CD4-positive, alpha-beta T cell treated with Interleukin-10 for 1 hour (primary cell): Measurements from ENCODE around the gene ADPRS.

Experiments used
- DNase-seq: peaks from one replicate; pipeline ENCODE4 v3.0.0-alpha.2; 2020

ADPRS gene

DNA sequence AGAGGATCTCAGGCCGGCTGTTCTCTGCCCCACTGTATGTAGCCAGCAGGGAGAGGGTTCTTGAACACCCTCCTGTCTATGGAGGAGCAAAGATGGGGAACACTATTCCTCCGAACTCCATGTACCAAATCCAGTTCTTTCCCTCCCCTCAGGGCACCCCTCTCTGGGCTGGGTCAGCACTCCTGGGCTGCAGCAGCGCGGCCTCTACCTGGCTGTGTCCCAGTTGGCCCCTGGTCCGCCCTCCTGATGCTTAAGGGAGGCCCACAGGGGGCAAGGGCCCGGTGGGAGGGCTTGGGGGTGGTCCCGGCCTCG is 471 bp upstream of the ADPRS start:
- DNase-seq: no peak

DNA sequence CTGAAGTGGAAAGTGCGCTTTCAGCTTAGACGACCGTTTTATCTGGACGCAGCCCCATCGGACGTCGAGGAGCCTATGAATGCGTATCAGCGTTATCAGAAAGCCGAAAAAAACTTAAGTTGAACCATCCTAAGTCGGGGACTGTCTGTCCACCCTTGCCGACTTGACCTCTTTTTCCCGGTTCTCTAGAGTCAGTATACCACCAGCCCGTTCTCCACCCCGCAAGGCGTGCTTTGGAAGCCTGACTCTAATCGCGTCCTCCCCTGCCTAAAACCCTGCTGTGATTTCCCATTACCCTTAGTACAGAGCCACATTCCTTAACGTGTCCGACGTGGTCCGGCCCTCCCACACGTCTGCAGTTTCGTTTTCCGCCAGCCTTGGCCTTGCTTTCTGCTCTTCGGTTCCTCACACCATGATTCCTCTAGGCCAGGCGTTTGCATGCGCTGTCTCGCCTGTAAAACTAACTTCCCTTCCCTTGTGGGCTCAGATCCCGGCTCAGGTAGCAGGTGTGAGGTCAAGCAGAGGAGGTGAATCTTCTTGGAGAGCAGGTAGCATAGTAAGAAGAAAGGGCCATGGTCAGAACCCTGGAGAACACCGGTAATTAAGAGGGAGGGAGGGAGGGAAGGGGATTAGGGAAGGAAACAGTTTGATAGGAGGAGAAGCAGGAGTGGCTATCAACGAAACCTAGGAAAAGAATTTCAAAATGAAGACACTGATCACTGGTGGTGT is 865 bp downstream of the ADPRS start:
- DNase-seq: peak; percentile 16

DNA sequence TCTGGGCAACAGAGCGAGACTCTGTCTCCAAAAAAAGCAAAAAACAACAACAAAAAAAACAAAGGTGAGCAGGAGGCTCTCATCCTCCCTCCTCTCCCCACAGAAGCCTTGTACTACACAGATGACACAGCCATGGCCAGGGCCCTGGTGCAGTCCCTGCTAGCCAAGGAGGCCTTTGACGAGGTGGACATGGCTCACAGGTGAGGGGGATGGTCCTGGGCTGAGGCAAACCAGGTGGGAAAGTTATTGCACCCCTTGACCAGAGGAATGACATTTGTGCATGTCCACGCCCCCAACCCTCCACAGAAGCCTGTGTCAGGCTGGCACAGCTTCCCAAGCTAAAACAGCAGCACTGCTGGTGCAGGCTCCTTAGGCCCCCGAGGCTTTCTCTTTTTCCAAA is 2.4 kb downstream of the ADPRS start:
- DNase-seq: no peak

DNA sequence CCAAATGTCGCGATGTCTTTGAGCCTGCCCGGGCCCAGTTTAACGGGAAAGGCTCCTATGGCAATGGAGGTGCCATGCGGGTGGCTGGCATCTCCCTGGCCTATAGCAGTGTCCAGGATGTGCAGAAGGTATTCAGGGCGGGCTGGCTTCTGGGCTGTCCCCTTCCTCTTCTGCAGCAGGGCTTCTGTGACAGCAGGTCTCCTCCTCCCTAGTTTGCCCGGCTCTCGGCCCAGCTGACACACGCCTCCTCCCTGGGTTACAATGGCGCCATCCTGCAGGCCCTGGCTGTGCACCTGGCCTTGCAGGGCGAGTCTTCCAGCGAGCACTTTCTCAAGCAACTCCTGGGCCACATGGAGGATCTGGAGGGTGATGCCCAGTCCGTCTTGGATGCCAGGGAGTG is 3.0 kb downstream of the ADPRS start:
- no peak for DNase-seq

DNA sequence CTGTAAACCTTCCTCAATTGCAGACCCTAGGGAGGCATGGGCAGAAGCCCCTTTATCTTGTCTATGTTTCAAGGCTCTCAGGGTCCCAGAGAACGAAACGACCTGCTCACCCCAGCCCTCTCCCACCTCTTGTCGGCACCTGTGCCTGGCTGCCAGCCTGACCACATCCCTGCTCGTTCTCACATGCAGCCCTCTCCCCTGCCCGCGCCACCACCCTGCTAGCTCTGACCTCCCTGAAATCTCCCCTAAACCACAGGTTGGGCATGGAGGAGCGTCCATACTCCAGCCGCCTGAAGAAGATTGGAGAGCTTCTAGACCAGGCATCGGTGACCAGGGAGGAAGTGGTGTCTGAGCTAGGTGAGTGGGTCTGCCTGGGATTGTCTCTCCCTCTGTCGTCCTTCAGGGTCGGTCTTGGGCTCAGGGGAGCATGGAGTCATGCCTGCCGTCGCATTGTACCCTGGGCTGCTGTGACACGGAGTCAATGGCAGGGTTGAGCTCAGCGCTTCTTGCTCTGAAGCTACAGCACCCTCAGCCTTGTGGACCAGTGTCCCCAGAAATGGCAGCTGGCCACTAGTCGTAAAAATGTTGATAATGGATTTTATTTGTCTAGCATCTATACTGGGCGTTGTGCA is 3.6 kb downstream of the ADPRS start:
- DNase-seq: no peak

DNA sequence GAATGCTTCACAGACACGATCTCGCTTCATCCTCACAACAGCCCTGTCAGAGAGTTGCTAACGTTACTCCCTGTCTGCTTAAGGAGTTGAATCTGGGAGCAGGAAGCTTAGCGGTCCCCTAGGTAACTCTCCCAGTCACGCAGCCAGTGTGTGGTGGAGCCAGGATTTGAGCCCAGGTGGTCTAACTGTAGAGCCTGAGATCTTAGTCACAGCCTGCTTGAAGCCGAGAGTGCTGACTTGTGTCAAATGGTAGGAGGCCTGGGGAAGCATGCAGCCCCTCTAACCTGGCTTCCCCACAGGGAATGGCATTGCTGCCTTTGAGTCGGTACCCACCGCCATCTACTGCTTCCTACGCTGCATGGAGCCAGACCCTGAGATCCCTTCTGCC is 4.1 kb downstream of the ADPRS start:
- no peak for DNase-seq

DNA sequence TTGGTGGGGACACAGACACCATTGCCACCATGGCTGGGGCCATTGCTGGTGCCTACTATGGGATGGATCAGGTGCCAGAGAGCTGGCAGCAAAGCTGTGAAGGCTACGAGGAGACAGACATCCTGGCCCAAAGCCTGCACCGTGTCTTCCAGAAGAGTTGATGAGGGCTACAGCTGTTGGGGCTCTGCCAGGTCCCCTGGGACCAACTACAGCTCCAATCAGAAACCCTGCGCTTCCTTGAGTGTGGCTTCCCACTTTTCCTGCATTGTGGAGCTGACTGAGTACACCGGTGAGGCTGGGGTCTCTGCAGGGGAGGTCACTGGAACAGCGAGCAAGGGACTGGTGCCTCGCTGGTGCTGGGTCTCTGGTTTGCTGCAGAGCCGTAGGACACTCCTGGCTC is 4.5 kb downstream of the ADPRS start:
- no peak for DNase-seq

DNA sequence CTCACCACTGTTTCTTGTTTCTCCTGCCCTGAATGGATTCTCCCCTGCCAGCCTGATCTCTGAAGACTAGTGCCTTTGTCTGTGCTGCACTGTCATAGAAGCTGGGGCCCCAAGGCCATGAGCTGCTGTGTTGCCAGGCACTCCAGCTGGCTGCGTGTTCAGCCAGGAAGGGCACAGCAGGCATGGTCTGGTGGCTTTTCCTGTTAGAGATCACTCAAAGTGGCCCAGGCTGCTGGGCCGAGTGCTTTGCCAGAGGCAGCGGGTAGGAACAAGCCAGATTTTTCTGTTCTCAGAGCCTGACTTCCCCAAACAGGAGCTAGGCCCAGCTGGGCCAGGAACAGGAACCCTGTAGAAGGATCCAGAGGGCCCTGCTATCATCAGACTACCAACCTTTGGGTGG is 5.2 kb downstream of the ADPRS start:
- DNase-seq: no peak

DNA sequence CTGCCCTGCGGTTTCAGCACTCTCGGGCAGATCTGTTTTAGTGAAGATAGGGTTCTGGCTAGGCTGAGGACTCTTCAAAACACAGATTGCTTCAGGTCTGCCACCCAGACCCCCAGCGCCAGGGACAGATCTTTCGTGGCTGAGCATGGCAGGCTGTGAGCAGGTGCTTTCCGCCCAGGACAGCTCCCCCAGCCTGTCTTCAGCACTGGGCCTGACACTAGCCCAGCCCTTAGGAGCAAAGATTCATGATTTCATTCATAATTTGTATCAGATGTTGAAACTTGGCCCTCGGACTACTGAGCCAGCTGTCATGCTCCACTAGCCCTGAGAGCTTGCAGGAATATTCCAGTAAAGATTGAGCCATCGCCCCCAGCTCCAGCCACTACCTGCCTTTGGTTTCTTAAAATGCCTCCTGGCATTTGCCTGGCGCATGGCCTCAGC is 5.9 kb downstream of the ADPRS start:
- no peak for DNase-seq

DNA sequence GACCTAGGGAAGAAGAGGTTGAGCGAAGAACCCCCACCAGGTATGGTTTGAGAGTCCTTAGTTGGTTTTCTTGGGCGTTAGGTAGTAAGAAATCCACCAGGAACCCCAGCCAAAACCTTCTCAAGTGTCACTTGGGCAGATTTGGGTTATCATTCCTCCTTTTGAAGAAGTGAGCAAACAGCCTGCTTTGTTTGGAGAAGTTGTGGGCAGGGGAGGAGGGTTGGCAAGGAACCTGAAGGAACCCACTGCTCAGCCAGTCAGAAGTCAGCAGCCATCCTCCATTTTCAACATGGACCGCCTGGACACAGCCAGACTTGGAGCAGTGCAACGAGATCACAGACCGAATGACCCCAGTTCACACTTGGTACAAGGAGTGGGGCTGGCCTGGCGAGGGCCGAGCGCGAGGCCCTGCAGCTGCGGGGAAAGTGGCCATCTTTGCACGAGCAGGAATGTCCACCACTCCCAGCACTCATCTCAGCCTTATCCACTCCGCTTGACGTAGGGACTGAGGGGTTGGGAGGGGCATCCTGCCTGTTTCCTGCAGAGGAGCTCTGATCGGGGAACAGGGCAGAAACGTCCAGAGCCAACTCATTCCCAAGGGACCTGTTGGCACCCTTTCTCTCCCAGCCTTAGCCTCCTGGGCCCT is 7.2 kb downstream of the ADPRS start:
- no peak for DNase-seq

DNA sequence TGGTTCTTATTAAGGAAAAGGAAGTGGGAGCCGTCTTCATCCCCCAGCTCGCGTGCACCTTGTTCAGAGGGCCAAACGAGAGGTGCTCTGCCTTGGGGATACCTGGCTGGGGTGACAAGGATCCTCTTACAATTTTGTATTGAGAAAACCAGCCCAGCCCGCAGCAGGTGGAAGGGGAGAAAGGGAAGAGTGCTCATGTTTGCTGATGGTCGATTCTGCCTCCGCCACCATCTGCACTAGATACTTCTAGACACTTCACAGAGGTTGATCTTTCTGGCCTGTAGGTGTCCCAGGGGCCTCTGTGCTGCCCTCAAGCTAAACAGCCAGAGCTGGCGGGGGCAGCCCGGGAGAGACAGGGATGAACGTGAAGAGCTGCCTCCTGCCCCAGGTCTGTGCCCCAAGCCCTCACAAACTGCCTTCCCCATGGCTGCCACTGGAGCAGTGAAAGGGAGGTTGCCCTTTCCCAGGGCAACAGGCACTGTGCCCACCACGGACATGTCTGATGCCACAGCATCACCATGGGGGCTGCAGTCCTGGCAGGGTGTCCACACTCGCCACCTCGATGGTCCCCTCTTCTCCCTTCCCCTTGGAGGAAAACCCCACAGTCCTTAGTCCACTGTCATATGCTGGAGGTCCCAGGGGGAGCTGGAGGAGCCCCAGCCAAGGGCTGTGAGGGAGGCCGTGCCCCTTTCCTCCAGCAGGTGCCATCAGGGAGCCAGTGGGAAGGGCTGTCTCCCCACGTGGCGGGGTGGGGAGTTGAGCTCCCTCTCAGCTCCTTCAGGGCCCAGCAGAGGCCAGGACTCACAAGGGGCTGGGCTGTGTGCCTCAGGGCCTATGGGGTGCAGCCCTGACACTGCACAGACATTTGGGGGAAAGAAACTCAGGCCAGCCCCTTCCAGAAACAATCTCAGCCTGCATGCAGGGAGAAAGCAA is 8.1 kb downstream of the ADPRS start:
- no peak for DNase-seq

DNA sequence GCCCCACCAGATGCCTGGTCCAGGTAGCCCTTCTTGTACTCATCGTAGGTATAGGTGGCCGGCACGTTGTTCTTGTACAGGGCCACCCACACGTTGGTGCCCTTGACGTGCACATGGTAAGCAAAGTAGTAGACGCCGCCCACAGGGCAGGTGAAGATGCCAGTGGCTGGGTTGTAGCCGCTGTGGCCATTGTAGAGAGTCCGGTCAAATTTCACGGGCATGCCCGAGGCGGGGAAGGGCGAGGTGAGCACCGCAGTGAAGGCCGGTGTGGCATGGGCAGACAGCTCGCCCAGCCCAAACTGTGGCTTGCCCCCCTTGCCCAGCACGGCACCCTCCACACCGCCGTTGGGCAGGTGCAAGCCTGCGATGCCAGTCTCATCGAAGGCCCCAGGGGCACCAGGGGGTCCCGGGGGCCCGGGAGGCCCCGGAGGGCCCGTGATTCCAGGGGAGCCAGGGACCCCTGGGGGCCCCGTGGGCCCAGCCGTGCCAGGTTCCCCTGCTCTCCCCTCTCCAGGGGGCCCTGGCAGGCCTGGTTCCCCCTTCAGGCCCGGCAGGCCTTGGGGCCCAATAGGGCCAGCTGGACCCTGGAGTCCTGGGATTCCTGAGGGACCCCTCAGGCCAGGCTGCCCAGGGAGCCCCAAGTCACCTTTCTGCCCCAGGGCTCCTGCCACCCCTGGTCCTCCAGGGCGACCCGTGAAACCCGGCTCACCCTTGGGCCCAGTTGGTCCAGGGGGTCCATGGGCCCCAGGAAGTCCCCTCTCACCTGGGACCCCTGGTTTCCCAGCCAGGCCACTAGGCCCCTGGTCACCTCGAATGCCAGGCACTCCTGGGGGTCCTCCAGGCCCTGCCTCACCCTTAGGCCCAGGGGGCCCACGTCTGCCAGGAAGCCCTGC is 9.2 kb downstream of the ADPRS start:
- no peak for DNase-seq

DNA sequence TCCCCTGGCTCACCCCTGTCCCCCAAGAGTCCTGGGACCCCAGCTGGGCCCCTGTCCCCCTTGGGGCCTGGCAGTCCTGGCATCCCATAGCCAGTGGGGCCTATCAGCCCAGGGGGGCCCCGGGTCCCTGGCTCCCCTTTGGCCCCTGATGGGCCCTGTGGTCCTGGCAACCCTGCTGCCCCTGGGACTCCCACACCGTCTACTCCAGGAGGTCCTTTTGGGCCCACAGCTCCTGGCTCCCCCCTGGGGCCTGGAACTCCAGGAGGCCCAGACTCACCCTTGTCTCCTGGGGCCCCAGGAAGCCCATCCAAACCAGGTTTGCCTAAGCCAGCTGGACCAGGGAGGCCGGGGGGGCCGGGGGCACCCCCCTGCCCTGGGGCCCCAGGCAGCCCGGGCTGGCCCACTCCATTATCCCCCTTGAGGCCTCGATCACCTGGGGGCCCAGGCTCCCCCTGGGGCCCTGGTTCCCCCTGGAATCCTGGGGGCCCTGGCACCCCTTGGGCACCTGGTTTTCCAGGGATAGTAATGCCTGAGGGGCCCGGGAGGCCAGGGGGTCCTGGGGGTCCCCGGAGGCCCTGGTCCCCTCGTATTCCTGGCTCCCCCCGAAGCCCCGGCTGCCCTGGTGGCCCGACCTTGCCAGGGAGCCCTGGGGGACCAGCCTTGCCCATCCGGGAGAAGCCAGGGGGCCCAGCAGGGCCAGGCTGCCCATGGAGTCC is 10.1 kb downstream of the ADPRS start:
- DNase-seq: no peak

DNA sequence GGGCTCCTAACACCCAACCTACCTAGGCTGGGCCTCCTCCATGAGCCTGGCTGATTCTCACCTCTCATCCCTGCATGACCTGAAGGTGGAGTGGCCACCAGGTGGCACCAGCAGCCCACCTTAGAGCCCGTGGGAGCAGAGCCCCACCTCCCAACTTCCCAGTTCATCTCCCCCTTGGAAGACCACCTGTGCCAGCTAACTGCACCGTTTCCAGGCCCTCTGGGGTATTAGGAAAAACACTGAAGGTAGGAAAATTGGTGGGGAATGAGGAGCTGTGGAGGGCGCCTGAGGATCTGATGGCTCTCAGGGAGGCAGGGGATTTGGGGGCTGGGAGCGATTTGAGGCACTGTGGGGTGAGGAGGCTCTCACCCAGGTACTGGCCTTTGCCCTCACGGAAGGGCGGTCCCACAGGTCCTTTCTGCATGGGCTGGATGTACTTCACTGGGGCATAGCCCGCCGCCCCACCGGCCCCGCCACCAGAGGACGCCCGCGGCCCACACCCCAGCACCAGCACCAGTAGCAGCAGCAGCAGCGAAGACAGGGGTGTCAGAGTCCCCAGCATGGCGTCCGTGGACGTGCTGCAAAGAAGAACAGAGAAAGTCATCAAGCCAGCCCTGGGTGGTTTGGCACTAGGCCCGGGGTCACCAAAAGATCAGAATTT is 11.1 kb downstream of the ADPRS start:
- DNase-seq: peak; percentile 75

DNA sequence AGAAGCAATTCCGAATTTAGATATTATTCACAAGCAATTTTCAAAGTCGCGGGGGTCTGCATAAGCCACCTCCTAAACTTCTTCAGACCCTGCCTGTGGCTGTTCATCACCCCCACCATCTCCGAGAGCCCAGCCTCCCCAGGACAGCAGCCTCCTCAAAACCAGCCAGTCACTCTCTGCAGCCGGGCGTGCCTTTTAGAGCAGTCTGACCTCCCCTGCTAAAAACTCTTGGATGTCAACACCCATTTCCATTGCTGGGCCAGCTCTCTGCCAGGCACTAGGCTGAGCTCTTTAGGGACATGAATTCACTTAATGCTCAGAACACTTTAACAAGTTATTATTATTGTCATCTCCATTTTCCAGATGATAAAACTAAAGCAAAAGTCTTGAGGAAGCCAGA is 11.7 kb downstream of the ADPRS start:
- DNase-seq: no peak

DNA sequence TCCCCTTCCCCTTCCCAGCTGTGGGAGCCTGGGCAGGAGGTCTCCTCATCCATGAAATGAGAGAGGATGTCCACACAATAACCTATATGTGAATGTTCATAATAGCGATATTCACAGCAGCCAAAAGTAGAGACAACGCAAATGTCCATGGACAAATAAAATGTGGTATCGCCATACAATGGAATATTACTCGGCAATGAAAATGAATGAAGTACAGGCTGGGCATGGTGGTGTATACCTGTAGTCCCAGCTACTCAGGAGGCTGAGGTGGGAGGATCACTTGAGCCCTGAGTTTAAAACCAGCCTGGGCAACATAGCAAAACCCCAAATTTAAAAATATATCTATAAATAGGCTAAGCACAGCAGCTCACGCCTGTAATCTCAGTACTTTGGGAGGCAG is 12.9 kb downstream of the ADPRS start:
- DNase-seq: no peak

DNA sequence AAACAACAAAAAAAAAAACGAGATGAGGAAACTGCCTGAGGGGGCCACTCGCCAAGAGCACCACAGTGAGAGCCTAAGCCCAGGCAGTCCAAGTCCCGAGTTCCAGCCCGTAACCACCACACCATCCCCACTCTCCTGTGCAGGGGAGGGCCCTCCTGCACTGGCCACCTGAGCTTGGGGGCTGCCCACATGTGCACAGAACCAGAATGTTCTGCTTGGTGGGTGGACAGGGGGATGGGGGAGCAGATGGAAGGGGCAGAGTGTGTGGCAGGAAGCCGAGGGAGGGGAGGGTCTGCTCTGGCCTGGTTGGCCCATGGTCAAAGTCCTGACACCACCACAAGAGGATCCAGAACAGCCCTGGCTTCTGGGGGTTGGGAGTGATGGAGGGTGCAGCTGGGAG is 17.6 kb downstream of the ADPRS start:
- DNase-seq: no peak

DNA sequence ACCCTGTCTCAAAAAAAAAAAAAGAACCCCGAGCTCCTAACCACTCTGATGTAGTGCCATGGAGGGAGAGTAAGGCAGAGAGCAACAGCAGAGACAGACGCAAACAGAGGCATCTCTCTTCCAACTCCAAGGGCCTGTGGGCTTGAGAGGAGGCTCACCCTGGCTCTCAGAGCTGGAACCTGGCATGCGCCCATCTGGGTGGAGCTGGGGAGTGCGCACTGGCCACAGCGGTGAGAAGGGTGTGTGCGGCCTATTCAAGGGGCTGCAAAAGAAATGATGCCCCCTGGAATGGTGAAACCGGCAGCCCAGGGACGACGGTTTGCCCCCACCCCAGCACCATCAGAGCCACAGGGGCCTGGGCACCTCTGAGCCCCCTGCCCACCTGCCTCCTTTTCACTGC is 18.7 kb downstream of the ADPRS start:
- DNase-seq: no peak

DNA sequence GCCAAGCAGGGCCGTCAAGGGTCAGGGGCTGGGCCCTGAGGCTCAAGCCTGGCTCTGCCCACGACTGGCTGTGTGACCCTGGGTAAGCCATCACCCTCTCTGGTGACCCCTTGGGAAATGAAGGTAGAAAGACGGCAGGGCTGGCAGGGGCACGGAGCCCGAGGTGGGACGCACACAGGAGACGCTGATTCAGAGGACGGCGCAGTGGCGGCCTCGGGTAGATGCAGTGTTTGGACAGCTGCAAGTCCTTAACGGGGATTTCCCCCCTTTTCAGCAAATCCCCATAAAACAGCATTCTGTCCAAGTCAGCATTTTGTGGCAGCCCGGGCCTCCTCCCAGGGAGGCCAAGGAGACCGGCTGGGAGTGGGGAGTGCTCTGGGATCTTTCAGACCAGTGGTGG is 19.6 kb downstream of the ADPRS start:
- no peak for DNase-seq

DNA sequence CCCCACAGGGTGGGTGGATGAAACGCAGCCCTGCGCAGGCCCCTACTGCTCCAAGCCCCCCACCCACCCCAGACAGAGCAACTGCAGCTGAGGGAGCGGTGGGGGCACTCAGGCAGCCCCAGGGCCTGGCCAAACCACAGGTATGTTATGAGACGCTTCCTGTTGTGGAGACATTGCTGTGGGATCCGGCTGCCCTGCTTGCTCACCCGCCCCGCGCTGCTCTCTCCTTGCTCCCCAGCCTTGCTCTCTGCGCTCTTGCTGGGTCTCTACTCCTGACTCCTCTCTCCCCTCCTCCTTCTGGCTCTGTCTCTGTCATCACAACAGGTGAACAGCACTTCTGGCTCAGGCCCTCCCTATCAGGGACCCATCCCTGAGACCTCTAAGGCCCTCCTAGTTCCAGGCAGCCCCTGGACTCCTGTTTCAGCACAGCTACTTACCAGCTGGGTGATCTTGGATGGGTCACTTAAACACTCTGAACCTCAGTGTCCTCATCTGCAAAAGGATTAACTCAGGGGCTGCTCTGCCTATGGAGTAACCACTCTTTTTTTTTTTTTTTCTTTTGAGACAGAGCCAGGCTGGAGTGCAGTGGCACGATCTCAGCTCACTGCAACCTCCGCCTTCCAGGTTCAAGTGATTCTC is 20.5 kb downstream of the ADPRS start:
- peak; percentile 36 for DNase-seq

DNA sequence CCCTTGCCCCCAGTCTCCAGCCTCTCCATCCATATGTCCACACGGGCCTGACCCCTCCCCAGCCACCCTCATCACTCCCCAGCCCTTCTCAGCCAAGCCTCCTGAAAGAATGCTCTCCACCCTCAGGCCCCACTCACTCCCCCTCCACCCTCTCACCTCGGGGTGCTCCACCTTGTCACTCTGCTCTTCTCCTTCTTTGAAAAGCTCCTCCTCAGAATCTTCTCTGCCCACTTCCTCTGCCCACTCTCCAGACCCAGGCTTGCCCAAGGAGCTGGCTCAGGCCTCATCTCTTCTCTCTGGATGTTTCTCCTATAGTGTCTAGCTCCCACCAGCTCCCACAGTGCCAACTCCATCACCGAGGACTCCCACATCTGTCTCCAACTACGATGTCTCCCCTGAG is 22.5 kb downstream of the ADPRS start:
- no peak for DNase-seq
